Astrocyte (in vitro differentiated cells and primary cell): ENCODE data around the gene MBNL1. TPM values are rescaled to one million over a fixed set of nuclear protein-coding genes. Genes with fewer than 3 reads are reported as not detected.

ENCODE experiments used
- DNase-seq: peaks from one replicate; pipeline ENCODE4 v3.0.0-alpha.2; 2010; ENCODE audit warnings: low read depth
- FAIRE-seq: peaks from 2 replicates; lab custom pipeline; 2011; peaks lifted over from hg19 to GRCh38; lab: Jason Lieb, UNC
- H2AFZ ChIP-seq: 2 replicates; pipeline ENCODE4 v1.6.0; 2012; ENCODE audit warnings: low read depth, low read length, inconsistent platforms
- H3K27ac ChIP-seq: 2 replicates; pipeline ENCODE4 v1.5.1; 2011; ENCODE audit warnings: low read depth, low read length, inconsistent platforms
- H3K27me3 ChIP-seq: 2 replicates; pipeline ENCODE4 v1.6.0; 2011; ENCODE audit warnings: low read length, inconsistent platforms; ENCODE audit not compliant: insufficient read depth
- H3K36me3 ChIP-seq: 2 replicates; pipeline ENCODE4 v1.5.1; 2011; ENCODE audit warnings: low read length, inconsistent platforms; ENCODE audit not compliant: insufficient read depth
- H3K4me1 ChIP-seq: 2 replicates; pipeline ENCODE4 v1.5.1; 2011; ENCODE audit warnings: low read length, inconsistent platforms; ENCODE audit not compliant: insufficient read depth
- H3K4me2 ChIP-seq: 2 replicates; pipeline ENCODE4 v1.6.0; 2012; ENCODE audit warnings: low read length, inconsistent platforms
- H3K4me3 ChIP-seq: 2 replicates; pipeline ENCODE4 v1.5.1; 2011; ENCODE audit warnings: low read depth, mild to moderate bottlenecking, low read length, inconsistent platforms; ENCODE audit not compliant: insufficient read depth
- H3K79me2 ChIP-seq: 2 replicates; pipeline ENCODE4 v1.6.0; 2012; ENCODE audit warnings: mild to moderate bottlenecking, low read length, inconsistent platforms; ENCODE audit not compliant: insufficient read depth
- H3K9ac ChIP-seq: 2 replicates; pipeline ENCODE4 v1.6.0; 2012; ENCODE audit warnings: mild to moderate bottlenecking, low read length, inconsistent platforms
- H3K9me3 ChIP-seq: 2 replicates; pipeline ENCODE4 v1.5.1; 2012; ENCODE audit warnings: low read depth, mild to moderate bottlenecking, low read length, inconsistent platforms; ENCODE audit not compliant: insufficient read depth
- H4K20me1 ChIP-seq: 2 replicates; pipeline ENCODE4 v1.6.0; 2012; ENCODE audit warnings: low read length, inconsistent platforms; ENCODE audit not compliant: insufficient read depth
- H3K27ac Mint-ChIP-seq: one replicate; pipeline ENCODE4 v1.8.0; 2021; ENCODE audit warnings: mild to moderate bottlenecking, mixed read lengths; ENCODE audit not compliant: unreplicated experiment
- H3K27me3 Mint-ChIP-seq: one replicate; pipeline ENCODE4 v1.8.0; 2021; ENCODE audit warnings: low read depth, mixed read lengths; ENCODE audit not compliant: unreplicated experiment
- H3K36me3 Mint-ChIP-seq: one replicate; pipeline ENCODE4 v1.8.0; 2021; ENCODE audit warnings: low read depth, mixed read lengths; ENCODE audit not compliant: unreplicated experiment
- H3K4me1 Mint-ChIP-seq: one replicate; pipeline ENCODE4 v1.8.0; 2021; ENCODE audit warnings: low read depth, mixed read lengths; ENCODE audit not compliant: unreplicated experiment
- H3K4me3 Mint-ChIP-seq: one replicate; pipeline ENCODE4 v1.8.0; 2021; ENCODE audit warnings: mild to moderate bottlenecking, moderate library complexity, mixed read lengths; ENCODE audit not compliant: unreplicated experiment
- H3K9me3 Mint-ChIP-seq: one replicate; pipeline ENCODE4 v1.8.0; 2021; ENCODE audit warnings: mild to moderate bottlenecking, mixed read lengths; ENCODE audit not compliant: unreplicated experiment
- EZH2 ChIP-seq: IDR thresholded peaks from 2 replicates; pipeline ENCODE4 v1.6.1; 2012; ENCODE audit warnings: mild to moderate bottlenecking, low read length, inconsistent platforms; ENCODE audit not compliant: insufficient read depth
- total RNA-seq: library from RNA; stranded (reverse); gene quantifications from 2 replicates; pipeline ENCODE4 v1.2.1, GENCODE V29; 2021
- TF ChIP-seq, protein P1 (sequence below): IDR thresholded peaks from 2 replicates; pipeline ENCODE4 v1.5.1; 2011; ENCODE audit warnings: low read depth, mild to moderate bottlenecking, inconsistent platforms, low read length, moderate library complexity; ENCODE audit not compliant: insufficient read depth

Gene MBNL1
- total RNA-seq, 1 donor from 2014 or later = 93.1 TPM

DNA sequence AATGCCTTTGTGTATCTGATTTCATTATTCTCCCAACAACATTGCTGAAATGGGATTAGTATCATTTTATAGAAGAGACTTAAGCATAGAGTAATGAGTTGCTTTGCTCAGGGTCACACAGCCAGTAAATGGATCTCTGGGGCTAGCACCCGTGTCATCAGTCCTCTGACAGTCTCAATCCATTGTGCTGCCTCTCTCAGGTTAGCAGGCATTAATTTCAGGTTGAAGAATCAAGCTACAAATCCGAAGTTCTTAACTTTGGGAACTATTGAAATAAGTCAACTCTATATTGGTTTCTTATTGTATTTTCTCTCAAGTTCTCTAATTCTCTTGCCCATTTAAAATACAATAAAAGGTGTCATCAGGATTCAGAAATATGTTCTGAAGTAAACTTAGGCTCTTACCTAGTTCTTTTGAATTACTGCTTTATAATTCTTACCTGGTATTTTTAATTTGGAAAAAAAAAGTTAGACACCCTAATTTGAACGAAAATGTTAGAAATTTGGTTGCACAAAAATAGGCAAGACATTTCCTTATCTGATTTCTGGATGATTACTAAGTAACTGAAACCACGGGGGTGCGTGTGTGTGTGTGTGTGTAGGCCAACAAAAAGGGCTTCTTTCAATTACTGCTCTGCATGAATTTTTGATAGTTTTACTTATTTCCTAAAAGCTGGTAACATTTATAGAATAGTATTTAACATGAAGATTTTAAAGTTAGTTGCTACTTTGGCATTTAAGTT is 189.8 kb downstream of the MBNL1 start:
- Histone ChIP-seq H3K36me3 (peaks cover 35% of the 10 kb centered on the region), H3K4me2 (no peak overlapping the region), H3K79me2 (peaks cover 3% of the 10 kb centered on the region), H3K9ac (no peak overlapping the region), H3K4me1 (no peaks in the 10 kb centered on the region), H3K27ac (no peak overlapping the region), H3K27me3 (no peaks in the 10 kb centered on the region), H4K20me1 (peaks cover 6% of the 10 kb centered on the region), H3K4me3 (no peak overlapping the region), H2AFZ (no peak overlapping the region), H3K9me3 (no peaks in the 10 kb centered on the region)
- H3K36me3 Mint-ChIP-seq = peaks cover 6% of the 10 kb centered on the region
- TF ChIP-seq, protein P1, sequence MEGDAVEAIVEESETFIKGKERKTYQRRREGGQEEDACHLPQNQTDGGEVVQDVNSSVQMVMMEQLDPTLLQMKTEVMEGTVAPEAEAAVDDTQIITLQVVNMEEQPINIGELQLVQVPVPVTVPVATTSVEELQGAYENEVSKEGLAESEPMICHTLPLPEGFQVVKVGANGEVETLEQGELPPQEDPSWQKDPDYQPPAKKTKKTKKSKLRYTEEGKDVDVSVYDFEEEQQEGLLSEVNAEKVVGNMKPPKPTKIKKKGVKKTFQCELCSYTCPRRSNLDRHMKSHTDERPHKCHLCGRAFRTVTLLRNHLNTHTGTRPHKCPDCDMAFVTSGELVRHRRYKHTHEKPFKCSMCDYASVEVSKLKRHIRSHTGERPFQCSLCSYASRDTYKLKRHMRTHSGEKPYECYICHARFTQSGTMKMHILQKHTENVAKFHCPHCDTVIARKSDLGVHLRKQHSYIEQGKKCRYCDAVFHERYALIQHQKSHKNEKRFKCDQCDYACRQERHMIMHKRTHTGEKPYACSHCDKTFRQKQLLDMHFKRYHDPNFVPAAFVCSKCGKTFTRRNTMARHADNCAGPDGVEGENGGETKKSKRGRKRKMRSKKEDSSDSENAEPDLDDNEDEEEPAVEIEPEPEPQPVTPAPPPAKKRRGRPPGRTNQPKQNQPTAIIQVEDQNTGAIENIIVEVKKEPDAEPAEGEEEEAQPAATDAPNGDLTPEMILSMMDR = no peak
- no peak for TF ChIP-seq EZH2
- DNase-seq (peak; percentile 58), FAIRE-seq (no peak)
- H3K4me3 Mint-ChIP-seq = no peak overlapping the region
- no peaks in the 10 kb centered on the region for H3K4me1 Mint-ChIP-seq
- H3K9me3 Mint-ChIP-seq = no peaks in the 10 kb centered on the region
- no peaks in the 10 kb centered on the region for H3K27me3 Mint-ChIP-seq
- no peak overlapping the region for H3K27ac Mint-ChIP-seq

- Histone ChIP-seq H3K9ac (no peak overlapping the region), H3K4me1 (no peaks in the 10 kb centered on the region), H3K4me2 (no peak overlapping the region), H3K27ac (no peak overlapping the region), H3K27me3 (no peaks in the 10 kb centered on the region), H3K36me3 (peaks cover 36% of the 10 kb centered on the region), H3K9me3 (no peaks in the 10 kb centered on the region), H3K4me3 (no peak overlapping the region), H3K79me2 (no peaks in the 10 kb centered on the region), H2AFZ (no peak overlapping the region), H4K20me1 (peaks cover 6% of the 10 kb centered on the region)
- DNase-seq (no peak), FAIRE-seq (no peak)
- Mint-ChIP-seq H3K27me3 (no peaks in the 10 kb centered on the region), H3K9me3 (no peaks in the 10 kb centered on the region), H3K4me1 (no peaks in the 10 kb centered on the region), H3K4me3 (no peak overlapping the region), H3K36me3 (peaks cover 8% of the 10 kb centered on the region), H3K27ac (no peak overlapping the region)
- TF ChIP-seq, protein P1 = no peak
- TF ChIP-seq EZH2 = no peak
Measured at GRCh38 chr3:152459118-152459515, 190.4 kb downstream of the MBNL1 start.

GRCh38 chr3:152459572-152459971 is 190.8 kb downstream of the MBNL1 start:
- H3K9me3 Mint-ChIP-seq = no peaks in the 10 kb centered on the region
- H3K27me3 Mint-ChIP-seq = no peaks in the 10 kb centered on the region
- no peak for TF ChIP-seq EZH2
- TF ChIP-seq, protein P1 = no peak
- Histone ChIP-seq H3K27me3 (no peaks in the 10 kb centered on the region), H3K4me2 (no peak overlapping the region), H3K27ac (no peak overlapping the region), H2AFZ (no peak overlapping the region), H3K79me2 (no peaks in the 10 kb centered on the region), H3K9ac (no peak overlapping the region), H3K9me3 (no peaks in the 10 kb centered on the region), H3K36me3 (peaks cover 36% of the 10 kb centered on the region), H3K4me3 (no peak overlapping the region), H4K20me1 (peaks cover 6% of the 10 kb centered on the region), H3K4me1 (no peaks in the 10 kb centered on the region)
- no peaks in the 10 kb centered on the region for H3K4me1 Mint-ChIP-seq
- no peak overlapping the region for H3K27ac Mint-ChIP-seq
- H3K36me3 Mint-ChIP-seq = peaks cover 8% of the 10 kb centered on the region
- no peak for DNase-seq
- no peak for FAIRE-seq
- no peak overlapping the region for H3K4me3 Mint-ChIP-seq
